NT2/D1 (cell line): ENCODE results near the gene ZNF804B.

ENCODE experiments used
- SUZ12 ChIP-seq: IDR thresholded peaks from 2 replicates; pipeline ENCODE4 v1.6.1; 2011; ENCODE audit not compliant: insufficient read length, insufficient read depth; ENCODE audit errors: extremely low read depth
- YY1 ChIP-seq: IDR thresholded peaks from 2 replicates; pipeline ENCODE4 v1.6.1; 2011; ENCODE audit not compliant: insufficient read length, insufficient read depth
- ZNF274 ChIP-seq: IDR thresholded peaks from 2 replicates; pipeline ENCODE4 v1.6.1; 2011; ENCODE audit warnings: mild to moderate bottlenecking, low read depth, low read length

DNA sequence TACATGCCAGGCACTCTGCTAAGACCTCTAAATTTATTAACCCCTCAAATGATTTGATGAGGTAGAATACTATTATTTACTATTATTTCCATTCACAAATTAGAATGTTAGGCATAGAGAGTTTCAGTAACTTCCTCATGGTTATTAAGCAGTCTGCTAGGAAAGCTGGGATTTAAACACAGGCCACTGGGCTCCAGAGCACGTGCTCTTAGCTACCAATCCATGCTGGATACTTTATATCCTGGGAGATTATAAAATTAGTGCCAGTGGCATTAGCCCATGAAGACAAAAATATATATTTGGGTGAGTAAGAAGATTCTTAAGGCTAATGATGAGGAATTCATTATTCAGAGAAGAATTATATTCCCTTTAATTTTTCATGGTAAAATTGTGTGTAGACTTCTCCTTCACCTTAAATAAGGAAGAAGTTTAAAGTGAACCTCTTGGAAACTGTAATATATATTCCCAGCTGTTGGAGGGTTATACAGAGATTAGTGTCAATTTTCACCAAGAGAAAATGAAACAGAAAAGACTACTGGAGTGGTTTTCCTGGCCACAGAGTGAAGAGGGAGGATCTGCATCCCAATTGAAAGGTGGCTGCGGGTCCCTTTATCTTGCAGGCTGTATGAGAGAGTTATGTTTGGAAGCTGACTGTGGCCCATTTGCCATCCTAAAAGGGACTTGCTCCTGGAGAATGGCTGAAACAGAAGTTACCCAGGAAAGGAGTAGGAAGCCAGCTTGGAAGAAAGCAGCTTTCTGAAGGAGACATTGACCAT, 370.3 kb downstream of the ZNF804B start:
- TF ChIP-seq ZNF274 = no peak
- no peak for TF ChIP-seq YY1
- TF ChIP-seq SUZ12 = no peak
